Daoy (cell line): ENCODE measurements around the gene EID3. TPM values are rescaled to one million over a fixed set of nuclear protein-coding genes. Genes with fewer than 3 reads are reported as not detected.

Source experiments
- DNase-seq: peaks from one replicate; pipeline ENCODE4 v3.0.0-alpha.2; 2015; ENCODE audit warnings: low read depth
- total RNA-seq: library from RNA; depleted of rRNA; stranded (reverse); fragments of >200 nt; shearing (Covaris generic); gene quantifications from 2 replicates; pipeline ENCODE4 v1.2.3, GENCODE V29; 2014

EID3 gene
- total RNA-seq, 1 experiment from 2014 or later, result 0.40 TPM

DNA sequence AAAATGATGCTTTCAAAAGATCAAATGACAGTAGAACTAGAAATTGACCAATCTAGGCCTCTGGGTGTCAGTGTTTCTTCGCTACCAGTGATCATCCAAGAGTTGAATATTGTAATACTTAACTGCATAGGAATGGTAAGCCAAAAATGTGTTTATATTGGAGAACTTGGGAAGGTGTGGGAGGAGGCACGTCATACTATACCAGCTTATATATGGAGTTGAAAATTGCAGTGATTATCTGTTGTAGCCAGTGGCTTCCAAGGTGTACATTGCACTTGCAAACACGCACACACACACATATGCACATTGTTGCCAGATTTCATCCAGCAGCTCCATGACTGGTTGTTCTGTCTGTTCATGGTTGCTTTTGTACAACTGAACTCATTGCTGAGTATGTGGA is 36.1 kb downstream of the EID3 start:
- DNase-seq, result no peak

DNA sequence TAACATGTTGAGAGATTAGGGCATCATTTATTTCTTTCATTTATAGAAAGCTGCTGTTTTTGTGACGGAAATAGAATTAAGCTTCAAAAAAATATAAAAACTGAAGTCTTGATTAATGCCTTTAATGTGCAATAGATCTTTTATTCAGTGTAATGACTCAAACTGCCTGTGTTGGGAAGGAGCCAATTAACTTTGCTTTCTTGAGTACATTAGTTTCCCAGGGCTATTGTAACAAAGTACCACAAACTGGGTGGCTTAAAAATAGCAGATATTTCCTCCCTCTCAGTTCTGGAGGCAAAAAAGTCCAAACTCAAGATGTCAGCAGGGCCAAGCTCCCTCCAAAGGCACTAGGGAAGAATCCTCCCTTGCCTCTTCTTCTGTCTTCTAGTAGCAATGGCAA is 36.6 kb downstream of the EID3 start:
- no peak for DNase-seq

DNA sequence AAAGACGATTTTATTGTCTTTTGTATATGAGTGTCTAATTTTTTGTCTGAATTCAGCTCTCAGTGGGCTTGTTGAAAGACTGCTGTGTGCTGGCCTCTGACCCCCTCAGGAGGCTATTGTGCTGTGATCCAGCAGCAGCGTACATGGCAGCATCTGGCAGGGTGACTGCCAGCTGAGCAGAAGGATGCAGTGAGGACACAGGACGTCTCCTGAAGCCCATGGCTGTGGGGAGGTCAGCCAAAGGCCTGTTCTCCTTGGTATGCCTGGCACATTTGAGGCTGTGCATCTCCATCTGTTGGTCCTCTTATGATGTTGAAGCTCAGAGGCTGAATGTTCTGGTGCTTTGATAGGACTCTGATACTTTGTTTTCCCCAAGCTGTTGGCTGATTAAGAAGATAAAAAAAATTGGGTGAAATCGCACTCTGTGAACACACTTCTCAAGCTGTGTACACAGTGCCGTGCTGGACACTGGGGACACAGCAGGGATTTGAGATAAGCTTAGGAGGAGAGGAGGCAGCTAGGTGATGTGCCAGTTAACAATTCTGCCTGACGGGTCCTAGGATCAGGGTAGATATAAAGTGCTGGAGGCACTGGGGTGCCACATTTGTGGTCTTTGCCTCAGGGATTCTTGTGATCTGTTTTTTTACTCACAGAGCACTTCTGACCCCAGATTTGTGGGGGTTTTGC is 37.5 kb downstream of the EID3 start:
- DNase-seq, result no peak

DNA sequence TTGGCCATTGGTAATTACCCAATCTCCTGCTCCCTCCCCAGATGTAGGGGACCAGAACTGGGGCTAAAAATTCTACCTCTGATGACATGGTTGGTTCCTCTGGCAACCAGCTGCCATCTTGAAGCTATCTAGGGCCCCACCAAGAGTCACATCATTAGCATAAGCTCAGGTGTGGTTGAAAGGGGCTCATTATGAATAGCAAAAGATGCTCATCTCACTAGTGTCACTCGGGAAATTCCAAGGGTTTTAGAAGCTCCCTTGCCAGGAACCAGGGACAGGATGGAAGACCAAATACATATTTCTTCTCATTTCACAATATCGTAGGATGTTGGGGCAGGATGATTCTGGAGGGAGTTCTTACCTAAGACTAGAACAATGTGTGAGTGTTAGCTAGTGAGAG is 38.6 kb downstream of the EID3 start:
- DNase-seq, result no peak

DNA sequence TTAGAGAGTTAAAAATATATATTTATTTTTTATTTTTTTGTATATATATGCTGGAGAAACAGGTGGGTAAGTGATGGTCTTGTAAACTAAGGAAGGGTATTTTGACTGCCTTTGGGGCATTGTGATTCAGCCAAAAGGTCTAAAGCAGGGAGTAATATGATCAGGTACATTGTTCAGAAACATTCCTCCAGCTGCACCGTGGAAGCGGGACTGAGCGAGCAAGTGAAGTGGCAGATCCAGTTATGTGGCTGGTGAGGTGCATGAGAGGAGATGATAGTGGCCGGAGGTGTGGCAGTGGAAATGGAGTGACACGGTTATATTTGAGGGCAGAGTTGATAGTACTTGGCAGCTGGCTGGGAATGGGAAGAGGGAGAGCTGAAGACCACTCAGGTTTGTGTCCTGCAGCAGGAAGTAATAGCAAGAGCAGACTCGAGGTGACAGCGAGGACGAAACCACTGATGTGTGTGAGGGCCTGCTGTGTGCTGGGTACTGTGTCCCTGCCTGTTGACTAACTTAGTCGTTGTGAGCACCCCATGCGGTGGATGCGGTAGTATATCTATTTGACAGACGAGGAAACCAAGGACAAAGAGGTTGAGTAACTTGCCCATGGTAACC is 39.2 kb downstream of the EID3 start:
- DNase-seq, result no peak

DNA sequence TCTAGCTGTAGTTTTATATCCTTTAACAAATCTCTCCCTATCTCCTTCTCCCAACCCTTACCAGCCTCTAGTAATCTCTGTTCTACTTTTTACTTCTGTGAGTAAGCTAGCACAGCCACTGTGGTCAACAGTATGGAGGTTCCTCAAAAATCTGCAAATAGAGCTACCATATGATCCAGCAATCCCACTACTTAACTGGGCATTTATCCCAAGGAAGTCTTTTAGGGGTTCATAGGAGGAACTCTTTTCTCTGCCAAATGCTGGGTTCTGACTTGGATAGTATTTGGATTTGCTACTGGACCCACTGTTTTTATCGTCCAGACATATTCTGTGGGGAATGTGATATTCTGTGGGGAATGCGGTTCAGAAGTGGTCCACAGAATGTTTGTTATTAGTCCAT is 41.1 kb downstream of the EID3 start:
- no peak for DNase-seq

DNA sequence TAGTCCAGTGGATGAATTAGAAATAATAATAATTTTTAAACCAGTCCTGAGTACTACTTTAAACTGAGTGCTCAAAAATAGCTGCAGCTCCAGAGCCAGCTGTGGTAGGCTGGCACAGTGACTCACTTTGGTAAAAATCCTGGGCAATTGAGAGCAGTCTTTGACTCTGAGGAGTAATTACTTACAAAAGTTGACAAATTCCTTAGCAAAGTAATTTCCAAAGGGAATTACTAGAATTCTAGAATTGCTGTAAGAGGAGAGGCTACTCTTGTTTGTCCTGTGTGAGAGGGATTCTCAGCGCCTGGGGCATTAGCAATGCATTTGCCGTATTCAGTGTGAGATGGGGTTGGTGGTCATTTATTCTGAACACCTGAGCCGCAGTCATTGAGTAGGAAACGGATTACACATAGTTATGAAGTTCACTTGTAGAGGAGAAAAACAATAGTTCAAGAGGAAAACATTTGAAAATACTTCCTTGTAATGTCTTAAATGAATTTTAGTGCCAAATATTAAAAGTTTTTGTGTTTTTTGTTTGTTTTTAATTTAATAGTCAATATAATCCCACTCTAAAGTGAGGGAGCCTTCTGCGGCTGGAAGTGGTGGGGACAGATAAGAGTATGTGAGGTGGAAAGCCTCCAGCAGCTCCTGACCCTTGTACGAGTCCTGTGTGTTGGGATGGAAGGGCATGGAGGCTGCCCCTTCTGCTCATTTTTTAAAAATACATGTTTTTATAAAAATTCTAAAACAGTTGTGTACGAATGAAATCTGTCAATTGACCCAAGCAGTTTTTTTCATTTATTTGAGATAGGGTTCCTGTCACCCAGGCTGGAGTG is 41.9 kb downstream of the EID3 start:
- DNase-seq, result no peak

DNA sequence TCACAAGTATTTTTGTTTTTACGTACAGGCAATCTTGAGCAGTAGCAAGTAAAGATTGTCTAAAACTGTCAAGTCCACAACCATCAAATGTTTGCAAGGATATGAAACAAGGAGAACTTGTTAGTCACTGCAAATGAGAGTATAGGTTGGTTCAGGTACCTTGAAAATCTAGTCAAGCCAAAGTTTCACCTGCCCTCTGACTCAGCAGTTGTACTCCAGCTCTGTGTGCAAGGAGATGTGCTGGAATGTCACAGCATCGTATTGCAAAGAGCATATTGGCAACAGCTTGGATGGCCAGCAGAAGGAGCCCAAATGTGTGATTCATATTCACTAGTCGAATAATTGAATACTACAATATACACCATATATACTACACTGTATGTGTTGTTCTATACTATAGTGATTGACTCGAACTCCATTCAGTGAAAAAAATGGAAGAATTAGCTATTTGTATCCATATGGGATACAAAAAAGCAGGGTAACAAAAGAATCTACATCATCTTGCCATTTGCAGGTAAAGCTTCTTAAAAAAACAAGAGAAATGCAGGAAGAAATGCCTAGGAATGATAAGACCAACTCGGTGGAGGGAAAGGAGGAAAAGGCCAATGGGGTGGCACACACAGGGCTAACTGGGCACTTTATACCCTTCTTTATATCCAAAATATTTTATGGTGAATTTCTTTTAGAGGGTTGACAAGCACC is 44.0 kb downstream of the EID3 start:
- DNase-seq, result no peak

DNA sequence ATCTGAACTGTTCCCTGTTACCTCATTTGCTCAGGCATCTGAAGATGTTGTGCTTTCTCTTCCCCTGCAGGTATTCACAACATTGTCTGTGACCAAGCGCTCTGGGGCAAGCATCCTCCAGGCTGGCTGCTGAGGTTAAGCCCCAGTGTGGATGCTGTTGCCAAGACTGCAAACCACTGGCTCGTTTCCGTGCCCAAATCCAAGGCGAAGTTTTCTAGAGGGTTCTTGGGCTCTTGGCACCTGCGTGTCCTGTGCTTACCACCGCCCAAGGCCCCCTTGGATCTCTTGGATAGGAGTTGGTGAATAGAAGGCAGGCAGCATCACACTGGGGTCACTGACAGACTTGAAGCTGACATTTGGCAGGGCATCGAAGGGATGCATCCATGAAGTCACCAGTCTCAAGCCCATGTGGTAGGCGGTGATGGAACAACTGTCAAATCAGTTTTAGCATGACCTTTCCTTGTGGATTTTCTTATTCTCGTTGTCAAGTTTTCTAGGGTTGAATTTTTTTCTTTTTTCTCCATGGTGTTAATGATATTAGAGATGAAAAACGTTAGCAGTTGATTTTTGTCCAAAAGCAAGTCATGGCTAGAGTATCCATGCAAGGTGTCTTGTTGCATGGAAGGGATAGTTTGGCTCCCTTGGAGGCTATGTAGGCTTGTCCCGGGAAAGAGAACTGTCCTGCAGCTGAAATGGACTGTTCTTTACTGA is 44.9 kb downstream of the EID3 start:
- DNase-seq, result no peak

DNA sequence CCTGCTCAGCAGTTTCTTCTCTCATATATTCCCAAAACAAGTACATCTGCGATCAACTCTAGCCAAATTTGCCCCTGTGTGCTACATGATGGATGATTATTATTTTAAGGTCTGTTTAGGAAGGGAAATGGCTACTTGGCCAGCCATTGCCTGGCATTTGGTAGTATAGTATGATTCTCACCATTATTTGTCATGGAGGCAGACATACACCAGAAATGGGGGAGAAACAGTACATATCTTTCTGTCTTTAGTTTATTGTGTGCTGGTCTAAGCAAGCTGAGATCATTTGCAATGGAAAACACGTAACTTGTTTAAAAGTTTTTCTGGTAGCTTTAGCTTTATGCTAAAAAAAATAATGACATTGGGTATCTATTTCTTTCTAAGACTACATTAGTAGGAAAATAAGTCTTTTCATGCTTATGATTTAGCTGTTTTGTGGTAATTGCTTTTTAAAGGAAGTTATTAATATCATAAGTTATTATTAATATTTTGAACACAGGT is 45.5 kb downstream of the EID3 start:
- DNase-seq, result no peak

DNA sequence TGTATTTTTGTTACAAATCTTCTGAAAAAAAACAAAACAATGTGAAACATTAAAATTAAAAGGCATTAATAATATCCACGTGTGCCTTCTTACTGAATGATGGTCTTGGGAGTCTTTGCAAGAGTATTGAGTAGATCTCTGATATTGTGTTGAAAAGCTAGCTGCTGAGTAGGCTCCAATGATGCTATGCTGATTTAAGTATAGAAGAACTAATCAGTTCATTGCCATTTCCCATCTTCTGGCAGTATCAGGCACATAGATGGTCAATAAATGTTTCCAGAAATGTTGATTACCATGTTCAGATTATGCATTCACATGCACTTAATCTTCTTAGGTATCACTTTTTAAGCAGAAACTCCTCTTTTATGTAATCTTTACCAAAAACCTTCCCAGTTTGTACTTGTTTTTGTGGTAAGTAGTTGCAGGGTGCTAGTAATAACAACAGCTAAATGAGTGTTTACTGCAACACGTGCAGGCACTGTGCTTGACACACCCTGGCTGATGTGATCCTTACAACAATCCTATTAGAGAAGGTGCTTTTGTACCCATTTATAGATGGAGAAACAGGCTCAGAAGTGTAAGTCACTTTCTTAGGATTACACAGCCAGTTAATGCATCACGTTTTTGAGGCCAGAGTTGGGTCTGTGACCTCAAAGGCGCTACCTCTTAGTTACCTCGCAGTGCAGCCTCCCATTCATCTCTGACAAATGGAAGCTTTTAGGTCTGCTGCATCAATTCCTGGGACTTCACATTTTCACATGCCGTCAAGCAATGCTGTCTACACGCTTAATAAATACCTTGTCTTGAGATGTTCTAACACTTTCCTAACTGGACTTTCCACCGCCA is 46.9 kb downstream of the EID3 start:
- DNase-seq, result no peak

DNA sequence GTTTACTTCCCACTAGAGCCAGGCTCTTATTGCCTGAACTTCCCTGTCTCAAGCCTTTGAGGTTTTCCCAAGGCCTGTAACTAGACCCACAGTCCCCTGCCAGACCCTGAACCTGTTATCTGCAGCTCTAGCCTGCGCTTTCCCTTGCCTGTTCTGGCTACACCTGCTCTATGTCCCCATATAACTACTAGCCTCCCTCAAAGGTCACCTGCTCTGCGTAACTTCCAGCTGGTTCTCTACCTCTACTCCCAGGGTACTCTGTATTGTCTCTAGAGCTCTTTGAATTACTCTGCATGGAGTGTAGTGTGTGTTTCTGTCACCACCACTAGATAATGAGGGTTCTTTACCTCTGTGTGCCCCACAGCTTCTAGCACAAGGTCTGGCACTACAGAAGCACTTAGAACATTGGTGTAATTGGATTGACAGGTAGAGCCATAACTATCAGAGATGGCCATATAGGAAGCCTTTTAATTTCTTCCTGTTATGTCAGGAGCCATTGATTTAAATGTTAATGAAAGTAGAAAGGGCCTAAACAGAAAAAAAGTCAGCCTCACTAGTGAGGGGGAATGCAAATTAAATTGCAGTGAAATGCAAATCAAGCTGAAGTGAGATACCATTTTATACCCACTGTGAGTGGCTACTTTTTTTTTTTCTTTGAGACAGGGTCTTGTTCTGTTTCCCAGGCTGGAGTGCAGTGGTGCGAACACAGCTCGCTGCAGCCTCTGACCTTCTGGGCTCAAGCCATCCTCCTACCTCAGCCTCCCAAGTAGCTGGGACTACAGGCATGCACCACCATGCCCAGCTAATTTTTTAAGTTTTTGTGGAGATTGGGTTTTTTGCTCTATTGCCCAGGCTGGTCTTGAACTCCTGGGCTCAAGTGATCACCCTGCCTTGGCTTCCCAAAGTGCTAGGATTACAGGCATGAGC is 47.8 kb downstream of the EID3 start:
- no peak for DNase-seq

DNA sequence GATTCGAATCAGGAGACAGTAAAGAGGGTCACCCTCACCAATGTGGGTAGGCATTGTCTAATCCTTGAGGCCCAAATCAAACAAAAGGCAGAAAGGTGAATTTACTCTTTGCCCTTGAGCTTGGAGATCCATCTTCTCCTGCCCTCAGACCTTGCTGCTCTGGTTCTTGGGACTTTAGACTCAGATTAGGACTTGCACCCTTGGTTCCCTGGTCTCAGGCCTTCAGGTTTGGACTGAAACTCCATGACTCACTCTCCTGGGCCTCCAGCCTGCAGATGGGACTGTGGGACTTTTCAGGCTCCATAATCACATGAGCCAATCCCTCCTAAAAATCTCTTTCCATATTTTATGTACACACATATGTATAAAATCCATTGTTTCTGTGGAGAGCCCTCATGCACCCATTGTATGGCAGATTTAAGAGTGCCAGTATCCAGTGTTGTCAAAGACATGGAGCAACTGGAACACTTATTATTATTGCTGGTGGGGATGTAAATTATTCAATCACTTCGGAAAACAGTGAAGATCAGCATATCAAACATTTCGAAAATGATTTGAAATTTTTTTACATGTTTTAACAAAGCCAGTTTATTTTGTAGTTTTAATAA is 48.7 kb downstream of the EID3 start:
- DNase-seq, result no peak

DNA sequence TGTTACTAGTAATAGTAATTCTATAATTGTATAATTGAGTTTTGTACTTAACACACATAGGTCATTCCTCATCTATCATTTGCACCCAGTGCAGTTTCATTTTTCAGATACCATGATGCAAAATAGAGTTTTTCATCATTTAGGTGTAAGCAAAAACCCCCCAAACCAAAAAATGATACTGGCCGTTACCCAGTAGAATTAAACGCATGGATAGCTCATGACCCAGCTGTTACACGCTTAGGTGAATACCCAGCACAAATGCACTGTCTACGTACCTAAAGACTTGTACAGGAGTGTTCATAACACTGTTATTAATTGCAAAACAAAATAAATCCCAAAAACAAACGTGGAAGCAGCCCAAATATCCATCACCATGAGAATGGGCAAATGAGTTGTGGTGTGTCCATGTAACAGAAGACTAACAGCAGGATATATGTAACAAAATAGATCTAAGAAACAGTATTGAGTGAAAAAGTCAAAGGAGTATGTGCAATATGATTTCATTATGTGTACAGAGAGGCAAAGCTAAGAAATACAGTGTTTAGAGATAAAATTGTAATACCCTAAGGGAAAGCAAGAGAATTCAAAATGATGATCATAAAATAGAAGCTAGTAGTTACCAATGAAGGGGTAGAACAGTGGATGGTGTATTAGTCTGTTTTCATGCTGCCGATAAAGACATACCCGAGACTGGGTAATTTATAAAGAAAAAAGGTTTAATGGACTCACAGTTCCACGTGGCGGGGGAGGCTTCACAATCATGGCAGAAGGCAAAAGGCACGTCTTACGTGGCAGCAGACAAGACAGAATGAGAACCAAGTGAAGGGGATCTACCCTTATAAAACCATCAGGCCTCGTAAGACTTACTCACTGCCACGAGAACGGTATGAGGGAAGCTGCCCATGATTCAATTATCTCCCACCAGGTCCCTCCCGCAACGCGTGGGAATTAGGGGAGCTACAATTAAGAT is 49.8 kb downstream of the EID3 start:
- no peak for DNase-seq

DNA sequence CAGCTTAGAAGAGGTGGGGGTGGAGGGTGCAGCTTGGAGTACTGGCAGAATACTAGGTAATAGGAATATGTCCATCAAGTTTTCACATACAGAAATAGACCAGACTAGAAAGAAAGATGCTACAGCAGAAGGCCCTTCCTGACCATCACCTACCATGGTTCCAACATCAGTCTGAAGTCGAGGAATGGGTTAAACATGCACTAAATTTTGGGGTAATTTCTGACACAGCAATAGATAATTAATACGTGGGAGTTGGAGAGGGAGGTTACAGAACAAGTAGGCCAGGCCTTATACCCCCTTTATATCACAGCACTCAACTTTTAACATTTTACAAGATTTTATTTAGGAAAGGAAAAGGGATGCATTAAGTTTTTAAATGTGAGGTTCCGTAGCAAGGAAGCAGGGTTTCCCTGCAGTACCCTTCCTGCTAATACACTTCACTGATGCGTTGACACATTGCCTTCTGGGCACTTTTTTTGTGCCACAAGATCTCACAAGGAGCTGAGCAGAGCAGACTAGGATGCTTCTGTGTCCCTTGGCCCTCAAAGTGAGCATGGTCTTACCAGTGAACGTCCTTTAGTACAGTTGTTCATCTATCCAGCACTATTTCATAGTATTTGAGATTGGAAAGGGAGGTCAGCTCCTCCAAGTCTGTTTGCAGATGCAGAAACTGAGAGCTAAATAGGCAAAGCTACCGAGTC is 50.8 kb downstream of the EID3 start:
- no peak for DNase-seq
